Measurements from ENCODE around the gene NGDN. TPM values are rescaled to one million over a fixed set of nuclear protein-coding genes. Genes with fewer than 3 reads are reported as not detected.

Gene NGDN
- total and polyA plus RNA-seq, 2 of the 8 experiments (the other 6 are each of a cell fraction or from before 2014, with no cell fraction given): 39.8 to 48.8 TPM

DNA sequence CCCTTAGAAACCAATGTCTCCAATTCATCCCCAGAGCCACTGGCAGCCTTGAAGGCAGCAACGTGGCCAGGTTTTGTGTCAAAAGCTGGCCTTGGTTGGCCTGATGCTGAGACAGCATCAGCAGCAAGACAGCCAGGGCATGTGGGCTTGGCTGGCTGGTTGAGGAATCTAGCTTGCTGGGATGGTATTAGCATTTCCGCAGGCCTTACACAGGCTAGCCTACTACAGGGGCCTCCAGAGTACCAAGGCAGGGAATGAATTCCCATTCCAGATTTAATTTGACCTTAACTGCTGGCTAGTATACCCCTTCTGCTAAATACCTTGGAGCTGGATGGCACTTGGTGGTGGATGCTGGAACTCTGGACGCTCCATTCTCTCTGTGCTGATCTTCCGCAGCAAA, 15.8 kb downstream of the NGDN start:
- Histone ChIP-seq H2AK5ac (ENCODE audit: low read depth, low read length) (no peak overlapping the region), H4K20me1 (replicated peaks in 1 of 2; ENCODE audit: control insufficient read depth in 1 of 2, insufficient read depth in 2 of 2, low read length in 2 of 2) (no peaks in the 10 kb centered on the region), H4K5ac (ENCODE audit: insufficient read length, low read depth, low read length) (no peak overlapping the region), H2BK12ac (ENCODE audit: low read depth, low read length) (no peak overlapping the region), H3K4me3 (ENCODE audit: extremely low read depth in 1 of 4, insufficient read depth in 2 of 4, low read depth in 3 of 4, low read length in 4 of 4) (peak overlapping the region in 1 of 4 experiments; percentile 2; a peak in 1 of 8 replicates), H3K79me1 (ENCODE audit: low read depth, low read length) (no peaks in the 10 kb centered on the region; the same call in 1 of the 2 replicates), H3K4ac (replicated peaks; ENCODE audit: insufficient read length, low read depth, low read length) (no peak overlapping the region), H3K9me3 (ENCODE audit: insufficient read depth in 2 of 2, low read depth in 1 of 2, low read length in 1 of 2) (no peaks in the 10 kb centered on the region), H4K8ac (ENCODE audit: extremely low read depth, insufficient read depth, low read length) (no peak overlapping the region; the same call in 1 of the 2 replicates), H3K56ac (replicated peaks; ENCODE audit: insufficient read length, low read depth, low read length) (no peak overlapping the region), H2BK20ac (ENCODE audit: low read length) (peak overlapping the region; percentile 38; the same call in 1 of the 2 replicates), H3K4me1 (replicated peaks in 1 of 4; ENCODE audit: control insufficient read depth in 3 of 4, insufficient read depth in 4 of 4, low read length in 3 of 4) (peaks cover 14 to 46% (median 36%) of the 10 kb centered on the region in 4 experiments), H2BK120ac (replicated peaks; ENCODE audit: low read depth, low read length) (peak overlapping the region; percentile 39), H3K23ac (ENCODE audit: insufficient read length) (no peak overlapping the region), H3K27ac (ENCODE audit: low read depth, low read length) (peak overlapping the region; percentile 23; the same call in 1 of the 2 replicates), H3K23me2 (ENCODE audit: low read depth, low read length) (peaks cover 1% of the 10 kb centered on the region; the same call in 1 of the 2 replicates), H2BK5ac (ENCODE audit: low read depth, low read length) (peak overlapping the region; percentile 4; the same call in 1 of the 2 replicates), H2BK15ac (ENCODE audit: low read length) (no peak overlapping the region; the same call in 1 of the 2 replicates), H3K9ac (replicated peaks in 1 of 4; ENCODE audit: extremely low read depth in 1 of 4, low read depth in 3 of 4, low read length in 3 of 4) (no peak overlapping the region), H3K79me2 (ENCODE audit: control insufficient read depth in 1 of 2, insufficient read depth in 2 of 2, low read length in 2 of 2) (no peaks in the 10 kb centered on the region), H3K4me2 (ENCODE audit: insufficient read depth in 1 of 2, low read depth in 2 of 2, low read length in 2 of 2) (peak overlapping the region; percentile 24 to 52; a peak in 3 of 4 replicates), H3K14ac (ENCODE audit: insufficient read length) (no peak overlapping the region), H2AFZ (ENCODE audit: low read length) (no peak overlapping the region), H3K36me3 (ENCODE audit: control insufficient read depth in 2 of 4, insufficient read depth in 4 of 4, low read length in 3 of 4) (no peaks in the 10 kb centered on the region), H4K91ac (replicated peaks; ENCODE audit: insufficient read length, low read length) (peak overlapping the region; percentile 9), H3K27me3 (replicated peaks in 1 of 4; ENCODE audit: control insufficient read depth in 3 of 4, extremely low read depth in 1 of 4, insufficient read depth in 3 of 4, low read length in 3 of 4) (peaks cover 0 to 1% (median 0%) of the 10 kb centered on the region in 4 experiments; a peak in 1 of 7 replicates), H3K18ac (ENCODE audit: extremely low read depth, low read length) (peak overlapping the region; percentile 10; the same call in 1 of the 2 replicates)
- no peak for FAIRE-seq
- WGBS, 2 experiments (ENCODE audit: extremely low coverage in 1 of 2, insufficient coverage in 1 of 2, insufficient read length in 1 of 2, insufficient replicate concordance in 2 of 2, low coverage in 1 of 2, low lambda C conversion rate in 2 of 2, missing lambda C conversion rate in 1 of 2): 47% methylated on average over 4 of the region's 4 CpGs; no CpG with 5 or more reads in 1 of the 2 experiments
- ChIA-PET POLR2A (ENCODE audit: partially characterized antibody) (interaction anchor here (0.9 to 22.8 kb wide), 9 partner anchors 9 to 67 kb away, joined by 3 to 944 read pairs (median 11); partner anchors contain the start of genes AP1G2, THTPA and ZFHX2), CTCF (ENCODE audit: partially characterized antibody) (interaction anchor here (0.9 to 26.8 kb wide), 8 partner anchors 8 to 119 kb away, joined by 3 to 2092 read pairs (median 4); partner anchors contain the start of genes AP1G2, THTPA and ZFHX2)
- peak in 1 of 2 experiments; percentile 47 for DNase-seq (ENCODE audit: low read depth in 1 of 2, low spot score in 2 of 2)
- TF ChIP-seq, protein P1, sequence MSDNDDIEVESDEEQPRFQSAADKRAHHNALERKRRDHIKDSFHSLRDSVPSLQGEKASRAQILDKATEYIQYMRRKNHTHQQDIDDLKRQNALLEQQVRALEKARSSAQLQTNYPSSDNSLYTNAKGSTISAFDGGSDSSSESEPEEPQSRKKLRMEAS (IDR thresholded peaks at IDR 0.05): peak; percentile 12; the same call in 1 of the 2 replicates
- TF ChIP-seq KDM5A (IDR thresholded peaks at IDR 0.05; ENCODE audit: low read length): no peak
